GM12878 (cell line): ENCODE measurements around the gene B4GALT5. TPM values are rescaled to one million over a fixed set of nuclear protein-coding genes. Genes with fewer than 3 reads are reported as not detected.

ENCODE experiments used
- ATAC-seq: fragments of 200-7000 bp; cut with Tn5 transposase; 3 replicates; pipeline ENCODE4 v1.9.1; 2020; ENCODE audit warnings: mild to moderate bottlenecking, moderate library complexity
- BruUV-seq: library from RNA; stranded (reverse); fragments of 400-500 nt; replicated peaks from 2 replicates; lab custom pipeline; 2021; lab: Mats Ljungman, UMichigan
- CTCF ChIA-PET: fragments of 300-600 bp; sonication (Branson Sonifier 250); formaldehyde crosslinking; extraction: SDS; loops from one replicate; lab custom pipeline; 2021; ENCODE audit warnings: inconsistent platforms; lab: Yijun Ruan, JAX
- POLR2A ChIA-PET: fragments of 350-600 bp; formaldehyde crosslinking; extraction: SDS; loops from one replicate; lab custom pipeline; 2021; ENCODE audit warnings: inconsistent platforms; lab: Charles Lee
- RAD21 ChIA-PET: fragments of 300-600 bp; sonication (Branson Sonifier 250); formaldehyde crosslinking; loops from one replicate; lab custom pipeline; 2023; ENCODE audit warnings: antibody characterized with exemption; ENCODE audit not compliant: unreplicated experiment; lab: Charles Lee
- SMC1A ChIA-PET: fragments of 300-600 bp; sonication (Branson Sonifier 250); formaldehyde crosslinking; loops from one replicate; lab custom pipeline; 2023; ENCODE audit not compliant: unreplicated experiment, uncharacterized antibody; lab: Charles Lee
- DNase-seq: peaks from one replicate; pipeline ENCODE4 v3.0.0-alpha.2; 2011; ENCODE audit warnings: low read depth, low spot score
- FAIRE-seq: peaks from 3 replicates; lab custom pipeline; 2011; peaks lifted over from hg19 to GRCh38; lab: Jason Lieb, UNC
- H2AFZ ChIP-seq: 2 replicates; pipeline ENCODE4 v1.6.0; 2011; ENCODE audit warnings: low read depth, low read length, control low read depth; ENCODE audit not compliant: control insufficient read depth
- H3K27ac ChIP-seq: 2 replicates; pipeline ENCODE4 v1.5.1; 2011; ENCODE audit warnings: control low read depth; ENCODE audit not compliant: control insufficient read depth, insufficient read depth
- H3K27me3 ChIP-seq, 2 experiments: replicated peaks in 1 of 2; 2 replicates each; pipeline versions ENCODE4 v1.6.0 to v1.6.1; 2011; ENCODE audit warnings: low read length in 1 of 2; ENCODE audit not compliant: control insufficient read depth in 2 of 2, insufficient read depth in 2 of 2
- H3K36me3 ChIP-seq, 2 experiments: 2 replicates each; pipeline ENCODE4 v1.5.1; 2011; ENCODE audit warnings: low read length in 1 of 2; ENCODE audit not compliant: control insufficient read depth in 2 of 2, insufficient read depth in 2 of 2
- H3K4me1 ChIP-seq: 2 replicates; pipeline ENCODE4 v1.6.1; 2011; ENCODE audit warnings: mild to moderate bottlenecking, low read length, moderate library complexity, mixed read lengths; ENCODE audit not compliant: control insufficient read depth, insufficient read depth
- H3K4me2 ChIP-seq: 2 replicates; pipeline ENCODE4 v1.6.0; 2011; ENCODE audit warnings: control low read depth; ENCODE audit not compliant: control insufficient read depth, insufficient read depth
- H3K4me3 ChIP-seq: fragments of 200-600 bp; sonication (generic); 2 replicates; pipeline ENCODE4 v1.5.1; 2016
- H3K79me2 ChIP-seq: 2 replicates; pipeline ENCODE4 v1.6.0; 2011; ENCODE audit warnings: low read length; ENCODE audit not compliant: control insufficient read depth, insufficient read depth
- H3K9ac ChIP-seq: 2 replicates; pipeline ENCODE4 v1.8.0; 2011; ENCODE audit warnings: low read length, control low read depth, mixed read lengths; ENCODE audit not compliant: control insufficient read depth, insufficient read depth
- H3K9me3 ChIP-seq: replicated peaks from 3 replicates; pipeline ENCODE4 v1.5.1; 2011; ENCODE audit warnings: mild to moderate bottlenecking, low read length; ENCODE audit not compliant: control insufficient read depth, insufficient read depth
- H4K20me1 ChIP-seq: 2 replicates; pipeline ENCODE4 v1.6.0; 2011; ENCODE audit not compliant: control insufficient read depth, insufficient read depth
- CREB1 ChIP-seq: IDR thresholded peaks from 2 replicates; pipeline ENCODE4 v1.6.1; 2012; ENCODE audit warnings: low read depth, mild to moderate bottlenecking, inconsistent platforms
- ESRRA ChIP-seq: IDR thresholded peaks from 2 replicates; pipeline ENCODE4 v1.6.1; 2012; ENCODE audit warnings: mild to moderate bottlenecking, low read length, improper control_type of control experiment
- HDAC2 ChIP-seq: fragments of 200-600 bp; sonication (generic); IDR thresholded peaks from 2 replicates; pipeline ENCODE4 v1.6.1; 2017
- MEF2B ChIP-seq: fragments of 450-650 bp; IDR thresholded peaks from 2 replicates; pipeline ENCODE4 v1.6.1; 2018; ENCODE audit warnings: mild to moderate bottlenecking, moderate library complexity; ENCODE audit not compliant: partially characterized antibody, poor library complexity, severe bottlenecking
- POLR2AphosphoS5 ChIP-seq: IDR thresholded peaks from 2 replicates; pipeline ENCODE4 v1.6.1; 2011; ENCODE audit warnings: mild to moderate bottlenecking, low read length, inconsistent platforms
- RB1 ChIP-seq: fragments of 450-650 bp; formaldehyde crosslinking; IDR thresholded peaks from 2 replicates; pipeline ENCODE4 v1.6.1; 2017; ENCODE audit warnings: mild to moderate bottlenecking, borderline replicate concordance
- RELB ChIP-seq: fragments of 450-650 bp; IDR thresholded peaks from 2 replicates; pipeline ENCODE4 v1.6.1; 2017; ENCODE audit warnings: low read depth, mild to moderate bottlenecking, moderate library complexity
- REST ChIP-seq: IDR thresholded peaks from 2 replicates; pipeline ENCODE4 v1.6.1; 2012; ENCODE audit warnings: mild to moderate bottlenecking, low read depth, low read length
- SUPT20H ChIP-seq: IDR thresholded peaks from 2 replicates; pipeline ENCODE4 v1.6.1; 2011; ENCODE audit warnings: low read depth, mild to moderate bottlenecking, low read length, moderate library complexity, borderline replicate concordance; ENCODE audit not compliant: control insufficient read depth
- TBL1XR1 ChIP-seq: IDR thresholded peaks from 2 replicates; pipeline ENCODE4 v1.6.1; 2012; ENCODE audit warnings: low read depth, low read length, improper control_type of control experiment
- TCF12 ChIP-seq: IDR thresholded peaks from 2 replicates; pipeline ENCODE4 v1.6.1; 2011; ENCODE audit warnings: low read depth, mild to moderate bottlenecking, low read length
- ZNF217 ChIP-seq: fragments of 450-650 bp; IDR thresholded peaks from 2 replicates; pipeline ENCODE4 v1.6.1; 2017; ENCODE audit warnings: antibody characterized with exemption, mild to moderate bottlenecking
- ZZZ3 ChIP-seq: IDR thresholded peaks from 2 replicates; pipeline ENCODE4 v1.6.1; 2011; ENCODE audit warnings: low read depth; ENCODE audit not compliant: control insufficient read depth, insufficient read length
- WGBS: methylation state at CpG from one replicate; pipeline ENCODE4 v1.1.6; 2016; ENCODE audit warnings: low lambda C conversion rate; ENCODE audit not compliant: insufficient replicate concordance, insufficient coverage; ENCODE audit errors: missing lambda C conversion rate; 5-methylcytosine and 5-hydroxymethylcytosine counted together
- in situ Hi-C: fragments of 300-500 bp; cut with MboI; formaldehyde crosslinking; loops from 9 replicates; pipeline ENCODE4 v1.14.3; 2018; ENCODE audit warnings: mixed read lengths
- intact Hi-C: fragments of 100-400 bp; cut with micrococcal nuclease; formaldehyde crosslinking; loops from one replicate; pipeline ENCODE4 v1.14.2; 2022; ENCODE audit not compliant: unreplicated experiment
- polyA plus RNA-seq, 11 experiments: library from polyadenylated mRNA; depleted of rRNA in 4 of 11; unstranded in 6 of 11; stranded (reverse) in 5 of 11; fragments of >200 nt; fragmentation: Nextera tagmentation in 4 of 11; fragmentation: Illumina TruSeq in 1 of 11; extraction: Ambion mirVana in 4 of 11; extraction: Trizol in 1 of 11; gene quantifications; 1 replicate in 1 of 11; 2 replicates in 10 of 11; pipeline versions ENCODE4 v1.2.1 to v1.2.3, GENCODE V29; 2011 to 2016; ENCODE audit warnings: inconsistent platforms in 2 of 11, missing spikeins in 2 of 11, low read depth in 1 of 11
- total RNA-seq, 4 experiments: library from RNA; depleted of rRNA in 3 of 4; stranded (reverse); fragments of >200 nt in 3 of 4; fragmentation: Illumina TruSeq in 1 of 4; extraction: Trizol in 1 of 4; gene quantifications; 2 replicates each; pipeline versions ENCODE4 v1.2.1 to v1.2.3, GENCODE V29; 2013 to 2021
- TF ChIP-seq, protein P1 (sequence below): IDR thresholded peaks from 2 replicates; pipeline ENCODE4 v1.6.1; 2012; ENCODE audit warnings: improper control_type of control experiment, low read depth, low read length; ENCODE audit not compliant: insufficient replicate concordance

B4GALT5 gene
- total and polyA plus RNA-seq, 10 of the 15 experiments (the other 5 are each of a cell fraction or from before 2014, with no cell fraction given), result 2.0 to 55.5 (median 20.2) TPM

- Histone ChIP-seq H3K27me3 (no peaks in the 10 kb centered on the region), H3K4me2 (no peak overlapping the region), H3K27ac (no peak overlapping the region), H3K9ac (no peak overlapping the region), H3K9me3 (no peaks in the 10 kb centered on the region), H2AFZ (no peak overlapping the region), H3K79me2 (no peaks in the 10 kb centered on the region), H4K20me1 (no peaks in the 10 kb centered on the region), H3K36me3 (no peaks in the 10 kb centered on the region), H3K4me3 (no peak overlapping the region), H3K4me1 (no peaks in the 10 kb centered on the region)
- in situ Hi-C loops (no loop called here), intact Hi-C loops (no loop called here)
- SMC1A ChIA-PET, result no interaction called here
- no TSS peak for BruUV-seq
- ATAC-seq, result no peak
- RAD21 ChIA-PET, result no interaction called here
- FAIRE-seq, result no peak
- POLR2A ChIA-PET, result no interaction called here
- CTCF ChIA-PET, result no interaction called here
- WGBS, result 47% methylated on average over 9 of the region's 9 CpGs
- DNase-seq, result no peak
- TF ChIP-seq RELB (no peak), POLR2AphosphoS5 (no peak), TBL1XR1 (no peak), CREB1 (no peak), RB1 (no peak), SUPT20H (no peak), ZZZ3 (no peak), ZNF217 (no peak), ESRRA (no peak), MEF2B (no peak), REST (no peak), HDAC2 (no peak), TCF12 (no peak)
- TF ChIP-seq, protein P1, sequence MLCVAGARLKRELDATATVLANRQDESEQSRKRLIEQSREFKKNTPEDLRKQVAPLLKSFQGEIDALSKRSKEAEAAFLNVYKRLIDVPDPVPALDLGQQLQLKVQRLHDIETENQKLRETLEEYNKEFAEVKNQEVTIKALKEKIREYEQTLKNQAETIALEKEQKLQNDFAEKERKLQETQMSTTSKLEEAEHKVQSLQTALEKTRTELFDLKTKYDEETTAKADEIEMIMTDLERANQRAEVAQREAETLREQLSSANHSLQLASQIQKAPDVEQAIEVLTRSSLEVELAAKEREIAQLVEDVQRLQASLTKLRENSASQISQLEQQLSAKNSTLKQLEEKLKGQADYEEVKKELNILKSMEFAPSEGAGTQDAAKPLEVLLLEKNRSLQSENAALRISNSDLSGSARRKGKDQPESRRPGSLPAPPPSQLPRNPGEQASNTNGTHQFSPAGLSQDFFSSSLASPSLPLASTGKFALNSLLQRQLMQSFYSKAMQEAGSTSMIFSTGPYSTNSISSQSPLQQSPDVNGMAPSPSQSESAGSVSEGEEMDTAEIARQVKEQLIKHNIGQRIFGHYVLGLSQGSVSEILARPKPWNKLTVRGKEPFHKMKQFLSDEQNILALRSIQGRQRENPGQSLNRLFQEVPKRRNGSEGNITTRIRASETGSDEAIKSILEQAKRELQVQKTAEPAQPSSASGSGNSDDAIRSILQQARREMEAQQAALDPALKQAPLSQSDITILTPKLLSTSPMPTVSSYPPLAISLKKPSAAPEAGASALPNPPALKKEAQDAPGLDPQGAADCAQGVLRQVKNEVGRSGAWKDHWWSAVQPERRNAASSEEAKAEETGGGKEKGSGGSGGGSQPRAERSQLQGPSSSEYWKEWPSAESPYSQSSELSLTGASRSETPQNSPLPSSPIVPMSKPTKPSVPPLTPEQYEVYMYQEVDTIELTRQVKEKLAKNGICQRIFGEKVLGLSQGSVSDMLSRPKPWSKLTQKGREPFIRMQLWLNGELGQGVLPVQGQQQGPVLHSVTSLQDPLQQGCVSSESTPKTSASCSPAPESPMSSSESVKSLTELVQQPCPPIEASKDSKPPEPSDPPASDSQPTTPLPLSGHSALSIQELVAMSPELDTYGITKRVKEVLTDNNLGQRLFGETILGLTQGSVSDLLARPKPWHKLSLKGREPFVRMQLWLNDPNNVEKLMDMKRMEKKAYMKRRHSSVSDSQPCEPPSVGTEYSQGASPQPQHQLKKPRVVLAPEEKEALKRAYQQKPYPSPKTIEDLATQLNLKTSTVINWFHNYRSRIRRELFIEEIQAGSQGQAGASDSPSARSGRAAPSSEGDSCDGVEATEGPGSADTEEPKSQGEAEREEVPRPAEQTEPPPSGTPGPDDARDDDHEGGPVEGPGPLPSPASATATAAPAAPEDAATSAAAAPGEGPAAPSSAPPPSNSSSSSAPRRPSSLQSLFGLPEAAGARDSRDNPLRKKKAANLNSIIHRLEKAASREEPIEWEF, result no peak
Observed at GRCh38 chr20:49742948-49743347, 29.3 kb upstream of the B4GALT5 start.
